ENCODE data around the gene KIF22.

The KIF22 gene

GRCh38 chr16:29811896-29812665, 21.5 kb downstream of the KIF22 start, which contains the start of gene PRRT2:
Gene PRRT2 (plus strand): TSS chr16:29812193. CDS start chr16:29813055, 862 bp downstream.
- H3K27me3 Mint-ChIP-seq = peaks cover 0 to 15% of the 10 kb centered on the region in 2 donors
- H3K4me1 Mint-ChIP-seq = peaks cover 52 to 84% of the 10 kb centered on the region in 2 donors
- DNase-seq (no peak), ATAC-seq (replicated peaks) (no peak)
- H3K4me3 Mint-ChIP-seq = peak within 1 kb of the TSS; percentile 81 to 84
- H3K27ac Mint-ChIP-seq = peak within 1 kb of the TSS; percentile 72
- H3K9me3 Mint-ChIP-seq = no peaks in the 10 kb centered on the region
- H3K36me3 Mint-ChIP-seq = peaks cover 36 to 42% of the 10 kb centered on the region in 2 donors

GRCh38 chr16:29812754-29813643, 22.4 kb downstream of the KIF22 start:
- H3K4me1 Mint-ChIP-seq = peaks cover 51 to 88% of the 10 kb centered on the region in 2 donors
- peaks cover 33 to 39% of the 10 kb centered on the region in 2 donors for H3K36me3 Mint-ChIP-seq
- no peak for DNase-seq
- H3K27me3 Mint-ChIP-seq = peaks cover 0 to 15% of the 10 kb centered on the region in 2 donors
- H3K27ac Mint-ChIP-seq = peak overlapping the region; percentile 37
- peak overlapping the region; percentile 25 to 84 for H3K4me3 Mint-ChIP-seq
- no peak for ATAC-seq (replicated peaks)
- H3K9me3 Mint-ChIP-seq = no peaks in the 10 kb centered on the region

- peak overlapping the region in 1 of 2 donors; percentile 14 for H3K4me3 Mint-ChIP-seq
- H3K27me3 Mint-ChIP-seq = peaks cover 0 to 15% of the 10 kb centered on the region in 2 donors
- no peak for DNase-seq
- H3K27ac Mint-ChIP-seq = peak overlapping the region; percentile 73
- peaks cover 52 to 88% of the 10 kb centered on the region in 2 donors for H3K4me1 Mint-ChIP-seq
- no peaks in the 10 kb centered on the region for H3K9me3 Mint-ChIP-seq
- peaks cover 33 to 39% of the 10 kb centered on the region in 2 donors for H3K36me3 Mint-ChIP-seq
- no peak for ATAC-seq (replicated peaks)
Observed at GRCh38 chr16:29813644-29814562, 23.4 kb downstream of the KIF22 start.

GRCh38 chr16:29814592-29814991, 24.0 kb downstream of the KIF22 start:
- Mint-ChIP-seq H3K4me3 (peak overlapping the region; percentile 89 to 97), H3K36me3 (peaks cover 35 to 43% of the 10 kb centered on the region in 2 donors), H3K9me3 (no peaks in the 10 kb centered on the region), H3K4me1 (peaks cover 54 to 88% of the 10 kb centered on the region in 2 donors), H3K27ac (no peak overlapping the region), H3K27me3 (peaks cover 0 to 15% of the 10 kb centered on the region in 2 donors)
- ATAC-seq (replicated peaks) = no peak
- no peak for DNase-seq

- peak overlapping the region; percentile 89 to 97 for H3K4me3 Mint-ChIP-seq
- no peaks in the 10 kb centered on the region for H3K9me3 Mint-ChIP-seq
- peaks cover 53 to 88% of the 10 kb centered on the region in 2 donors for H3K4me1 Mint-ChIP-seq
- peak overlapping the region; percentile 65 for H3K27ac Mint-ChIP-seq
- ATAC-seq (replicated peaks) (no peak), DNase-seq (no peak)
- peaks cover 0 to 15% of the 10 kb centered on the region in 2 donors for H3K27me3 Mint-ChIP-seq
- H3K36me3 Mint-ChIP-seq = peaks cover 32 to 41% of the 10 kb centered on the region in 2 donors
Observed at GRCh38 chr16:29815032-29815721, 24.6 kb downstream of the KIF22 start.

GRCh38 chr16:29815793-29816693, 25.5 kb downstream of the KIF22 start, which contains the start of gene PAGR1:
Gene PAGR1 (plus strand): TSS chr16:29816152. CDS start chr16:29816526, 374 bp downstream.
- peak; percentile 99 for DNase-seq
- ATAC-seq (replicated peaks) = peak; percentile 71 to 78
- Mint-ChIP-seq H3K27me3 (peaks cover 0 to 15% of the 10 kb centered on the region in 2 donors), H3K36me3 (peaks cover 30 to 41% of the 10 kb centered on the region in 2 donors), H3K9me3 (no peaks in the 10 kb centered on the region), H3K4me1 (peaks cover 45 to 85% of the 10 kb centered on the region in 2 donors), H3K27ac (peak within 1 kb of the TSS; percentile 99), H3K4me3 (peak within 1 kb of the TSS; percentile 89 to 97)

GRCh38 chr16:29816694-29817441, 26.3 kb downstream of the KIF22 start:
- H3K36me3 Mint-ChIP-seq = peaks cover 29 to 39% of the 10 kb centered on the region in 2 donors
- H3K27ac Mint-ChIP-seq = peak overlapping the region; percentile 99
- no peaks in the 10 kb centered on the region for H3K9me3 Mint-ChIP-seq
- DNase-seq = peak; percentile 55
- H3K4me3 Mint-ChIP-seq = peak overlapping the region; percentile 89 to 97
- H3K27me3 Mint-ChIP-seq = peaks cover 0 to 10% of the 10 kb centered on the region in 2 donors
- peak; percentile 27 to 29 for ATAC-seq (replicated peaks)
- peaks cover 40 to 82% of the 10 kb centered on the region in 2 donors for H3K4me1 Mint-ChIP-seq

GRCh38 chr16:29818082-29818481, 27.5 kb downstream of the KIF22 start:
- no peak for ATAC-seq (replicated peaks)
- H3K27me3 Mint-ChIP-seq = no peaks in the 10 kb centered on the region
- no peak overlapping the region for H3K27ac Mint-ChIP-seq
- peaks cover 36 to 42% of the 10 kb centered on the region in 2 donors for H3K36me3 Mint-ChIP-seq
- no peaks in the 10 kb centered on the region for H3K9me3 Mint-ChIP-seq
- no peak for DNase-seq
- peaks cover 43 to 83% of the 10 kb centered on the region in 2 donors for H3K4me1 Mint-ChIP-seq
- H3K4me3 Mint-ChIP-seq = peak overlapping the region; percentile 68 to 77

- DNase-seq (no peak), ATAC-seq (replicated peaks) (no peak)
- Mint-ChIP-seq H3K4me3 (peak overlapping the region; percentile 96 to 98), H3K27ac (peak overlapping the region; percentile 4), H3K9me3 (no peaks in the 10 kb centered on the region), H3K36me3 (peaks cover 36 to 42% of the 10 kb centered on the region in 2 donors), H3K4me1 (peaks cover 39 to 74% of the 10 kb centered on the region in 2 donors), H3K27me3 (no peaks in the 10 kb centered on the region)
Observed at GRCh38 chr16:29819506-29819905, 29.0 kb downstream of the KIF22 start.

GRCh38 chr16:29820271-29820701, 29.7 kb downstream of the KIF22 start, which contains the start of gene MVP:
Gene MVP (plus strand): TSS chr16:29820462. CDS start chr16:29830550, 10,088 bp downstream.
- Mint-ChIP-seq H3K27me3 (no peaks in the 10 kb centered on the region), H3K36me3 (peaks cover 39 to 46% of the 10 kb centered on the region in 2 donors), H3K9me3 (no peaks in the 10 kb centered on the region), H3K27ac (peak within 1 kb of the TSS; percentile 95), H3K4me1 (peaks cover 36 to 73% of the 10 kb centered on the region in 2 donors), H3K4me3 (peak within 1 kb of the TSS; percentile 96 to 98)
- DNase-seq = peak; percentile 54
- peak; percentile 35 to 38 for ATAC-seq (replicated peaks)

Measured in stimulated activated naive B cell treated with anti-CD40 and anti-IgM and Interleukin-4, amounts not matched to agents 10 μg/mL and 1 μg/mL and 100 μg/mL, for 72 hours (primary cell).